Measurements from ENCODE around the gene WNT5A.

GRCh38 chr3:55491296-55491816 is 4.2 kb upstream of the WNT5A start:
- TF ChIP-seq CTCF (IDR thresholded peaks at IDR 0.05) = no peak
- no peak for TF ChIP-seq POLR2A (IDR thresholded peaks at IDR 0.05)

Measured in right lobe of liver (tissue), 4 donors.